ENCODE measurements around the gene PRKAG2.

- TF ChIP-seq CTCF (IDR thresholded peaks at IDR 0.05) (no peak), POLR2A (IDR thresholded peaks at IDR 0.05) (no peak)
These were observed 40.6 kb downstream of the PRKAG2 start for GRCh38 chr7:151836191-151836926.

Data from lower leg skin (tissue), 3 donors.